GM19452 (cell line): ENCODE measurements around the gene SPEF2.
"Not testable (repeated sequence)": the region's sequence is repeated elsewhere in the genome, so short reads cannot be mapped to it uniquely, and the experiment has no call there.

Experiments used
- ATAC-seq: cut with Tn5 transposase; IDR thresholded peaks from one replicate; pipeline ENCODE4 v1.9.1; 2021; ENCODE audit not compliant: unreplicated experiment

Gene SPEF2

GRCh38 chr5:35657877-35658276 lies 40.2 kb downstream of the SPEF2 start:
- no peak for ATAC-seq

- ATAC-seq = no peak
These were observed 41.9 kb downstream of the SPEF2 start for GRCh38 chr5:35659556-35659955.

DNA sequence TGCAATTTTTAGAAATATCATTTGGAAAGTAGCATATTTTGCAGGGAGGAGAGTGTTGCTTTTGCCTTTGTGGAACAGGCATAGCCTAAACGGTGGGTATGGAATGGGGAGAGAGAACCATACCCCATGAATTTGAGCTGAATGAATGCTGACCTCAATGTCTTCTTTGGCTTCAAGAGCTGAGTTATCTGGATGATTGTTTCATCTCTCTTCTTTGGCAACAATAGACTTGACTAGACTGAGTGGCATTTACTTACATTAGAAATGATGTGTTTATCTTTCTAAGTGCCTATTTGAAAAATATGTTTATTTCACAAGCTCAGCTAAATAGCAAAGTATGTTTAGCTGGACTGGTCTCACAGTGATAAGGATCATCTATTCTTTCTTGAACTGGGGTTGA lies 42.8 kb downstream of the SPEF2 start:
- ATAC-seq = no peak

DNA sequence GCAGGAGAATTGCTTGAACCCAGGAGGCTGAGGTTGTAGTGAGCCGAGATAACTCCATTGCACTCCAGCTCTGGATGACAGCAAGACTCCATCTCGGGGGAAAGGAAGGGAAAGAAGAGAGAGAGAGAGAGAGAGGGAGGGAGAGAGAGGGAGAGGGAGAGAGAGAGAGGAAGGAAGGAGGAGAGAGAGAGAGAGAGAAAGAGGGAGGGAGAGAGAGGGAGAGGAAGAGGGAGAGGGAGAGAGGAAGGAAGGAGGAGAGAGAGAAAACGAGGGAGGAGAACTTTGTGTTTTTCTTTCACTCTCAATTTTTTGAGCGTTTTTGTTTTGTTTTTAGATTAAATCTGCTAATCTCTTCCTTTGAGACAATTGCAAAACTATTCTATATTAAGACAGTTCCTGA lies 46.9 kb downstream of the SPEF2 start:
- no peak for ATAC-seq

DNA sequence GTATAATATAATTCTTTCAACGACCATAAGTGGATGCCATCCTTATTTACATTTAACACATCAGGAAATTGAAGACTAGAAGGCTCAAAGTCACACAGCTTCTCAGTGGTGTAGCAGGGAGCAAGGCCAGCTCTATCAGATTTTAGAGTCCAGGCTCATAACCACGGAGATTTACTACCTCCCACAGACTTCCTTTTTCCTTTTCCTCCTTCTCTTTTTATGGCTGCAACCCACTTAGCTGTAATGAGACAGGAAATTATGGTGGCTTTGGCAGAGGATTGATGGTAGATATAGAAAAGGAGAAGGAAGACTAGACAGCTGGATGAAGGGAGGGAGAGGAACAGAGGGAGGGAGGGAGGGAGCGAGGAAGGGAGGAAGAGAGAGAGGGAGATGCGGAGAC lies 47.4 kb downstream of the SPEF2 start:
- ATAC-seq = no peak

DNA sequence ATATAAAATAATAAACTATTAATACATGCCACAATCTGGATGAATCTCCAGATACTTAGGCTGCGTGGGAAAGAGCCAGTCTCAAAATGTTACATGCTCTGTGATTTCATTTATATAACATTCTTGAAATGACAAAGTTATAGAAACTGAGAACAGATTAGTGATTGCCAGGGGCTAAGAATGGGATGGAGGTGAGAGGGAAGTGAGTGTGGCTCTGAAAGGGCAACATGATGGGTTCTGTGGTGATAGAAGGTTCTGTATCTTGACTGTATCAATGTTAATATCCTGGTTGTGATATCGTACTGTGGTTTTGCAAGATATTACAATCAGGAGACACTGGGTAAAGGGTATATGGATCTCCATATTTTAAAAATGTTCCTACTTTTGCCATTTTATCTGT lies 50.7 kb downstream of the SPEF2 start:
- ATAC-seq = no peak

GRCh38 chr5:35668794-35669193 lies 51.1 kb downstream of the SPEF2 start:
- ATAC-seq = no peak

DNA sequence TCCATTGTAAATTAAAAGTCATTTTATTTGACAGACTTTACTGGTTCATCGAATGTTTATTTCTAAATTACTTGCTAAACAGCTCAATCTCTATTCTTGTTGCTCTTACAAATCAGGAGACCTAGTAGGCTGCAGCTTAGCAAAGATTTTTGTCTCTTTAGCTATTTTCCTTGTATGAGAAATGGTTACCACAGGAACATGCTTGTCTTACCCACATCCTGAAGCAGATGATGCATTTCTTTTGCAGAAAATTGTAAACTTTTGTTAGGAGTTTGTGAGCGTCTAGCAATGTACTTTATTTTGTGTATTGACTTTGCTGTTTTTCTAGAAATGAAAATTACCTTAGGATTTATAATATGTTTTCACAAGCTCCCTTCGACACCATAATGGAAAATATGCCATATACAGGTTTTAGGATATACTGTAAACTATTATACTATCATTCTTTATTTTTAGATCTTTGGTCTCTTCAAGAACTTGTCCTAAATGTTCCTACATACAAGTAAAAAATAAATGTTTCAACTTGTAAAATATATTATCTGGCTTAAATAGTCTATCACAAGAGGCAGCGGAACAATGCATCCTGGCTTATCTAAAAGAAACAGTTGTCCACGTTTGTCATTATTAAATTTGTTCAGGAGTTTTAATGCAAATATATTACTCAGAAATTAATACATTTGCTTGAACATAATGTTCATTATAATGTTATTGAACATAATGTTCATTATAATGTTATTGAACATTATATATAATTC lies 54.1 kb downstream of the SPEF2 start:
- no peak for ATAC-seq

- not testable (repeated sequence) for ATAC-seq
These were observed 54.6 kb downstream of the SPEF2 start for GRCh38 chr5:35672296-35672655.

- ATAC-seq = no peak
These were observed 55.3 kb downstream of the SPEF2 start for GRCh38 chr5:35672995-35673394.

DNA sequence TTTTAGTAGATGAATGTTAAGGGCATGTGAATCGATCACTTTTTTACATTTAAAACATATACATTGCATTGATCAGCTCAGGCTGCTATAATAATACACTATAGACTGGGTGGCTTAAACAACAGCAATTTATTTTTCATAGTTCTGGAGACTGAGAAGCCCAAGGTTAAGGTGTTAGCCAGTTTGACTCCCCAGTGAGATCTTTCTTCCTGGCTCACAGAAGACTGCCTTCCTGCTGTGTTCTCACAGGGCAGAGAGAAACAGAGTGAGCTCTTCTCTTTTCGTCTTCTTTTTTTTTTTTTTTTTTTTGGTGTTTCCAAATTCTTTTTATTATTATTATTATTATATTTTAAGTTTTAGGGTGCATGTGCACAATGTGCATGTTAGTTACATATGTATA lies 56.4 kb downstream of the SPEF2 start:
- ATAC-seq = no peak

- ATAC-seq = no peak
These were observed 57.7 kb downstream of the SPEF2 start for GRCh38 chr5:35675392-35675791.

- no peak for ATAC-seq
These were observed 60.2 kb downstream of the SPEF2 start for GRCh38 chr5:35677878-35678277.

GRCh38 chr5:35678661-35679060 lies 61.0 kb downstream of the SPEF2 start:
- no peak for ATAC-seq

DNA sequence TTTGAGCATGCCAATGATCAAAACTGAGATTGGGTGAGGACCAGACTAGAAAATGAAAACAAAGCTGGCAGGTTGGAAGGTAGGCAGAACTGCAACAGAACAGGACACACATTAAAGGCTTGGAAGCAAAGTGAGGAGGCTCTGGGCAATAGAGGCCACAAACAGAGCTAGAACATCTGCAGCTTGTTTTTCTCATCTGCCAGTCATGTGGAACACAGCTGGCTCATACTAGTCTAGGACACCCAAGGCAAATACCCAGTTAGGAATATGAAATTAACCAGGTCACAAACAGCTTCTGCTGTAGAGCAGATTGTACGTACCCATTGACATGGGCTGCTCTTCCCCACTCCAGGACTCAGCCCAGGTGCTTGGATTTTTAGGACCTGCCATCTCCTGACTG lies 61.7 kb downstream of the SPEF2 start:
- no peak for ATAC-seq

GRCh38 chr5:35681911-35682310 lies 64.2 kb downstream of the SPEF2 start:
- no peak for ATAC-seq

- no peak for ATAC-seq
These were observed 65.8 kb downstream of the SPEF2 start for GRCh38 chr5:35683466-35683865.

DNA sequence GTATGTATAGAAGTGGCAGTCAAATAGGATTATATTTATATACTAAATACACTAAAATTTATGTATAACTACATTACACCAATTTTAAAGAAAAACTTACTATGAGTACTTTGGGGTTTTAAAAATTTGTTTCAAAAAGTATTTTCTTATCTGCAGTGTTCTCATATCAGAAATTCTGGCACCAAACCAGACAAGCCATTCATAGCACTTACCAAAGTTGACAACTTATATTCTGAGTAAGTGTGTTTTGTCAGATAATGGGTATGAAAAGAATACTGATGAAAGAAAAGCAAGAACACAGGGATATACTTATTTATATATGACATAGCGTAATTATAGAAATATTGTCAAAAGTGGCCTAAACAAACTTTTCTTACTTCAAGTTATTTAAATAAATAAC lies 67.5 kb downstream of the SPEF2 start:
- ATAC-seq = no peak

DNA sequence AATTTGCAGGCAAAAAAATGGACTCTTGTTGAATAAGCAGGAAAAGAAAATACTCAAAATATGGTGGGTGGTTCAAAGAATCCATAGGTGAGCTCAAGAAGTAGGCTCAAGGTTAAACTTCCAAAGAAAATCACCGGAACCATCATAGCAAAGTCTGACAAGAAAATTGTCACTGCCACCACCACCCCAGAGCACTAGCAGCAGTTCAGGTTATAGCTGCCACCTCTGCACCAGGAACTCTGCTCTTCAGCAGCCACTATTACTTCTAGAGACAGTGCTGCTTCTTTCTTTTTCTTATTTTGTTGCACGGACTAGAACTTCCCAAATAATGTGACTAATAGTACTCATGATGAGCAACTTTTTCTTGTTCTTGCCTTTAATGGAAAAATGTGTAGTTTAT lies 70.3 kb downstream of the SPEF2 start:
- no peak for ATAC-seq

- ATAC-seq = no peak
These were observed 76.8 kb downstream of the SPEF2 start for GRCh38 chr5:35694481-35694880.

DNA sequence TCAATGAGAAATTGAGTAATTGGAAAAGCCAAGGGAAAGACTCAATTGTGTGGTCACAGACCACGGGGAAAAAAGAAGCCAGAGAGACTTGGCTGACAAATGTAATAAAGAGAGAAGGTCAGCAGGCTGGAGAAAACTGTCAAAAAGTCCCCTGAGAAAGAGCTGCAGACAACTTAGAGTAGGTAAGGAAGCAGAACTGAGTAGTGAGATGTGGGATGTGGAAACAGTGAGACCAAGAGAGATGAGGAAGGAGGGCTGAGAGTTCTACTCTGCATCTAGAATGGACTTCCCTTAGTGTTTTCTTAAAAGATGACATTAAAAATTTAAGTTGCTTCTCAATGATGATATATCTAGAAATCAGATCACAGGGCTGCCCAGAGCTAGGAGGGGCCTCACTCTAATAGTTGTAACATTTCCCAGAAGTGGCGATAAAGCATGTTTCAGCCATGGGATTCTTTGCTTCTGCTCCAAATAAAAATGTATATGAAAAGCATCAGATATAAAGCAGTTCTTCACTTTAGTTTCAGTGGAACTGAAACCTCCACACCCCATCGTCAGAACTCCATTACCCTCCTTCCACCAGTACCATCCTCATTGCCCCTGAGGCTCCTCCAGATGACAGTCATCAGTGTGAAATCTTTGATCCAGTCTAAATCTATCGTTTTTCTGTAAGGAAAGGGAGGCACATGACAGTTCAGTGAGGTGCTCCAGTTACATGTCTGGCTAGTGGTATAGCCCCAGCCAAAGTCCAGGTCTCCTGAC lies 80.6 kb downstream of the SPEF2 start:
- ATAC-seq = no peak

DNA sequence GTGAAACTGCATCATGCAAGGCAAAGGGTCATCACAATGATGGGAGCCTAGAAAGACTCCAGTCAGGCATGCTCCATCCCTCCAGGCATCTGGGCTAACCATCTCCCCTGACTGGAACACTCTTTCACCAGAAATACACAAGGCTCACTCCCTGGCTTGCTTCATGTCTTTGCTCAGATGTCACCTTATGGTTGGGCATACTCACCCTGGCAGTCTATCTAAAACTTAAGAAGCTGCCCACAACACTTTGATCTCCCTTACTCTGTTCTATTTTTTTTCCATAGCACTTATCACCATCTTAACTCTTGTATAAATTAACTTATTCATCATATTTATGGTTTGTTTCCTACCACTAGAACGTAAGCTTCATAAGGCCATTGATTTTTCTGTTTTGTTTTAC lies 90.0 kb downstream of the SPEF2 start:
- no peak for ATAC-seq

DNA sequence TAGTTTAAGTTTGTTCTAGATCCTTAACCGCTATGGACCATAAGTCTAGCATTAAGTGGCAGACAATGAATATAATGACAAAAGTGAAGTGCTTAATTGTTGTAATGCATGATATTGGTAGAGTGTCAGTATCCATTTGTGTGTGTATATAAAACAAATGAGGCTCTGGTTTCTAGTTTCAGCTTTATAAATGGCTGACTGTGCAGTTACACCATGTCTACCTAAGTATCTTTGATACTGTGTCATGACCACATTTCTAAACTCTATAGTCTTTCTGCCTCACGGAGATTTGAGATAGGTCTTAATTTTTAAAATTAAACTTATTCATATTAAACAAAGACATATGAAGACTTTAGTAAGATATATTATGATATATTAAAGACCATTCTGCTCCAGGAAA lies 92.0 kb downstream of the SPEF2 start:
- ATAC-seq = no peak
